HuH-7 (cell line): ENCODE results near the gene DOCK3.
"Not testable (repeated sequence)": the region's sequence is repeated elsewhere in the genome, so short reads cannot be mapped to it uniquely, and the experiment has no call there.

Experiments
- DNase-seq: peaks from one replicate; pipeline ENCODE4 v3.0.0; 2011; ENCODE audit warnings: low spot score

The DOCK3 gene

GRCh38 chr3:50805321-50805720, 130.6 kb downstream of the DOCK3 start:
- DNase-seq: no peak

- DNase-seq: no peak
Observed at GRCh38 chr3:50806031-50806430, 131.3 kb downstream of the DOCK3 start.

GRCh38 chr3:50806806-50807205, 132.1 kb downstream of the DOCK3 start:
- no peak for DNase-seq

GRCh38 chr3:50807266-50807665, 132.5 kb downstream of the DOCK3 start:
- DNase-seq: no peak

- DNase-seq: no peak
Observed at GRCh38 chr3:50811893-50812292, 137.2 kb downstream of the DOCK3 start.

GRCh38 chr3:50815844-50816243, 141.1 kb downstream of the DOCK3 start:
- no peak for DNase-seq

GRCh38 chr3:50816894-50817293, 142.2 kb downstream of the DOCK3 start:
- no peak for DNase-seq

- DNase-seq: no peak
Observed at GRCh38 chr3:50817756-50818529, 143.2 kb downstream of the DOCK3 start.

- DNase-seq: no peak
Observed at GRCh38 chr3:50819882-50820281, 145.2 kb downstream of the DOCK3 start.

- no peak for DNase-seq
Observed at GRCh38 chr3:50825841-50826240, 151.1 kb downstream of the DOCK3 start.

- DNase-seq: no peak
Observed at GRCh38 chr3:50830451-50830850, 155.7 kb downstream of the DOCK3 start.

- not testable (repeated sequence) for DNase-seq
Observed at GRCh38 chr3:50831009-50831408, 156.3 kb downstream of the DOCK3 start.

GRCh38 chr3:50840983-50841489, 166.3 kb downstream of the DOCK3 start:
- DNase-seq: no peak

GRCh38 chr3:50848308-50848707, 173.6 kb downstream of the DOCK3 start:
- DNase-seq: no peak

GRCh38 chr3:50850639-50851511, 176.1 kb downstream of the DOCK3 start:
- no peak for DNase-seq

GRCh38 chr3:50853936-50854335, 179.2 kb downstream of the DOCK3 start:
- DNase-seq: no peak

- no peak for DNase-seq
Observed at GRCh38 chr3:50862221-50862620, 187.5 kb downstream of the DOCK3 start.

- no peak for DNase-seq
Observed at GRCh38 chr3:50873376-50874157, 198.8 kb downstream of the DOCK3 start.

GRCh38 chr3:50874876-50875275, 200.1 kb downstream of the DOCK3 start:
- not testable (repeated sequence) for DNase-seq

GRCh38 chr3:50876947-50877346, 202.2 kb downstream of the DOCK3 start:
- DNase-seq: no peak

GRCh38 chr3:50882733-50883132, 208.0 kb downstream of the DOCK3 start:
- DNase-seq: not testable (repeated sequence)

- no peak for DNase-seq
Observed at GRCh38 chr3:50883755-50884154, 209.0 kb downstream of the DOCK3 start.
